ENCODE data around the gene ARMH2.
"Not testable (repeated sequence)": the region's sequence is repeated elsewhere in the genome, so short reads cannot be mapped to it uniquely, and the experiment has no call there.

ARMH2 gene

GRCh38 chr6:24761193-24761835 lies 37.4 kb downstream of the ARMH2 start:
- ATAC-seq, result peak; percentile 24
- Mint-ChIP-seq H3K36me3 (no peaks in the 10 kb centered on the region), H3K9me3 (peaks cover 3% of the 10 kb centered on the region), H3K4me1 (peaks cover 6% of the 10 kb centered on the region), H3K27me3 (no peaks in the 10 kb centered on the region), H3K27ac (peak overlapping the region; percentile 23), H3K4me3 (no peak overlapping the region)

- H3K4me3 Mint-ChIP-seq, result no peak overlapping the region
- no peak for ATAC-seq
- no peaks in the 10 kb centered on the region for H3K27me3 Mint-ChIP-seq
- peaks cover 3% of the 10 kb centered on the region for H3K9me3 Mint-ChIP-seq
- no peak overlapping the region for H3K27ac Mint-ChIP-seq
- H3K4me1 Mint-ChIP-seq, result peaks cover 6% of the 10 kb centered on the region
- H3K36me3 Mint-ChIP-seq, result no peaks in the 10 kb centered on the region
These were observed 38.5 kb downstream of the ARMH2 start for GRCh38 chr6:24760210-24760609.

- Mint-ChIP-seq H3K36me3 (no peaks in the 10 kb centered on the region), H3K27ac (no peak overlapping the region), H3K4me1 (peaks cover 6% of the 10 kb centered on the region), H3K4me3 (no peak overlapping the region), H3K27me3 (no peaks in the 10 kb centered on the region), H3K9me3 (peaks cover 3% of the 10 kb centered on the region)
- no peak for ATAC-seq
These were observed 39.0 kb downstream of the ARMH2 start for GRCh38 chr6:24759718-24760117.

- peaks cover 3% of the 10 kb centered on the region for H3K9me3 Mint-ChIP-seq
These were observed 41.1 kb downstream of the ARMH2 start for GRCh38 chr6:24757611-24758010.

GRCh38 chr6:24755279-24755678 lies 43.4 kb downstream of the ARMH2 start:
- Mint-ChIP-seq H3K27me3 (no peaks in the 10 kb centered on the region), H3K9me3 (no peaks in the 10 kb centered on the region)
- ATAC-seq, result no peak

More at GRCh38 chr6:24757611-24758010, 41.1 kb downstream of the ARMH2 start:
- H3K27ac Mint-ChIP-seq, result no peak overlapping the region
- peaks cover 6% of the 10 kb centered on the region for H3K4me1 Mint-ChIP-seq
- no peaks in the 10 kb centered on the region for H3K27me3 Mint-ChIP-seq
- no peak overlapping the region for H3K4me3 Mint-ChIP-seq
- ATAC-seq, result no peak
- H3K36me3 Mint-ChIP-seq, result no peaks in the 10 kb centered on the region

GRCh38 chr6:24754378-24754777 lies 44.3 kb downstream of the ARMH2 start:
- H3K4me3 Mint-ChIP-seq, H3K27ac Mint-ChIP-seq, H3K27me3 Mint-ChIP-seq, ATAC-seq, H3K36me3 Mint-ChIP-seq, H3K4me1 Mint-ChIP-seq, H3K9me3 Mint-ChIP-seq: not testable (repeated sequence)

More at GRCh38 chr6:24755279-24755678, 43.4 kb downstream of the ARMH2 start:
- no peaks in the 10 kb centered on the region for H3K36me3 Mint-ChIP-seq
- H3K4me3 Mint-ChIP-seq, result no peak overlapping the region
- no peak overlapping the region for H3K27ac Mint-ChIP-seq
- H3K4me1 Mint-ChIP-seq, result no peaks in the 10 kb centered on the region

GRCh38 chr6:24753545-24753944 lies 45.2 kb downstream of the ARMH2 start:
- no peaks in the 10 kb centered on the region for H3K9me3 Mint-ChIP-seq
- no peak overlapping the region for H3K4me3 Mint-ChIP-seq
- peaks cover 8% of the 10 kb centered on the region for H3K4me1 Mint-ChIP-seq
- H3K27me3 Mint-ChIP-seq, result no peaks in the 10 kb centered on the region
- H3K36me3 Mint-ChIP-seq, result no peaks in the 10 kb centered on the region
- no peak overlapping the region for H3K27ac Mint-ChIP-seq
- no peak for ATAC-seq

- Mint-ChIP-seq H3K27ac (no peak overlapping the region), H3K36me3 (no peaks in the 10 kb centered on the region), H3K4me3 (no peak overlapping the region), H3K9me3 (no peaks in the 10 kb centered on the region), H3K27me3 (no peaks in the 10 kb centered on the region), H3K4me1 (peaks cover 8% of the 10 kb centered on the region)
- no peak for ATAC-seq
These were observed 45.7 kb downstream of the ARMH2 start for GRCh38 chr6:24752917-24753492.

GRCh38 chr6:24752503-24752902 lies 46.2 kb downstream of the ARMH2 start:
- no peak for ATAC-seq
- no peak overlapping the region for H3K4me3 Mint-ChIP-seq
- peaks cover 8% of the 10 kb centered on the region for H3K4me1 Mint-ChIP-seq
- no peaks in the 10 kb centered on the region for H3K36me3 Mint-ChIP-seq
- H3K27me3 Mint-ChIP-seq, result no peaks in the 10 kb centered on the region
- no peaks in the 10 kb centered on the region for H3K9me3 Mint-ChIP-seq
- H3K27ac Mint-ChIP-seq, result no peak overlapping the region

- H3K27me3 Mint-ChIP-seq, H3K9me3 Mint-ChIP-seq, H3K4me1 Mint-ChIP-seq, H3K36me3 Mint-ChIP-seq, H3K4me3 Mint-ChIP-seq, ATAC-seq, H3K27ac Mint-ChIP-seq: not testable (repeated sequence)
These were observed 47.8 kb downstream of the ARMH2 start for GRCh38 chr6:24750878-24751277.

- no peak for ATAC-seq
- H3K4me1 Mint-ChIP-seq, result peaks cover 21% of the 10 kb centered on the region
- H3K27me3 Mint-ChIP-seq, result no peaks in the 10 kb centered on the region
- no peaks in the 10 kb centered on the region for H3K36me3 Mint-ChIP-seq
- no peaks in the 10 kb centered on the region for H3K9me3 Mint-ChIP-seq
- no peak overlapping the region for H3K27ac Mint-ChIP-seq
- H3K4me3 Mint-ChIP-seq, result no peak overlapping the region
These were observed 49.4 kb downstream of the ARMH2 start for GRCh38 chr6:24749297-24749696.

All from stimulated activated memory B cell treated with anti-CD40 and anti-IgM and Interleukin-4, amounts not matched to agents 10 μg/mL and 1 μg/mL and 100 μg/mL, for 72 hours (primary cell).